CD4-positive, alpha-beta memory T cell (primary cell): ENCODE data around the gene HLA-F. TPM values are rescaled to one million over a fixed set of nuclear protein-coding genes. Genes with fewer than 3 reads are reported as not detected.

ENCODE experiments used
- CTCF ChIA-PET: fragments of 350-600 bp; sonication (Branson Sonifier 250); formaldehyde crosslinking; loops from one replicate; lab custom pipeline; 2021; ENCODE audit warnings: inconsistent platforms; ENCODE audit not compliant: partially characterized antibody; lab: Charles Lee
- POLR2A ChIA-PET: fragments of 350-600 bp; sonication (Branson Sonifier 250); formaldehyde crosslinking; loops from one replicate; lab custom pipeline; 2021; ENCODE audit not compliant: partially characterized antibody; lab: Charles Lee
- DNase-seq, 5 donors: peaks; one replicate each; pipeline versions ENCODE4 v3.0.0 to v3.0.0-alpha.2; 2020 to 2022; ENCODE audit warnings: mixed read lengths in 1 of 5
- H3K27ac ChIP-seq: one replicate; pipeline ENCODE4 v1.7.0; 2013; ENCODE audit warnings: low read depth, low read length
- H3K27me3 ChIP-seq: 2 replicates; pipeline ENCODE4 v1.7.0; 2013; ENCODE audit warnings: mild to moderate bottlenecking, low read length, moderate library complexity; ENCODE audit not compliant: insufficient read depth
- H3K36me3 ChIP-seq: 2 replicates; pipeline ENCODE4 v1.7.0; 2013; ENCODE audit warnings: mild to moderate bottlenecking, low read length, moderate library complexity; ENCODE audit not compliant: insufficient read depth
- H3K4me1 ChIP-seq: 2 replicates; pipeline ENCODE4 v1.7.0; 2013; ENCODE audit warnings: mild to moderate bottlenecking, low read length, moderate library complexity; ENCODE audit not compliant: insufficient read depth
- H3K4me3 ChIP-seq, 2 donors: one replicate each; pipeline ENCODE4 v1.7.0; 2013; ENCODE audit warnings: low read length in 2 of 2, mild to moderate bottlenecking in 1 of 2
- H3K9me3 ChIP-seq, 2 donors: one replicate each; pipeline ENCODE4 v1.7.0; 2013; ENCODE audit warnings: low read length in 2 of 2, control low read depth in 1 of 2; ENCODE audit not compliant: control insufficient read depth in 1 of 2
- H3K27ac Mint-ChIP-seq, 7 donors: one replicate each; pipeline ENCODE4 v1.8.0; 2020 to 2021; ENCODE audit warnings: mixed read lengths in 7 of 7, mild to moderate bottlenecking in 6 of 7, inconsistent platforms in 3 of 7, moderate library complexity in 3 of 7
- H3K27me3 Mint-ChIP-seq, 2 donors: one replicate each; pipeline ENCODE4 v1.8.0; 2020 to 2021; ENCODE audit warnings: mixed read lengths in 2 of 2
- H3K36me3 Mint-ChIP-seq, 2 donors: one replicate each; pipeline ENCODE4 v1.8.0; 2020 to 2021; ENCODE audit warnings: mixed read lengths in 2 of 2, inconsistent platforms in 1 of 2, mild to moderate bottlenecking in 1 of 2
- H3K4me1 Mint-ChIP-seq, 4 donors: one replicate each; pipeline ENCODE4 v1.8.0; 2020 to 2021; ENCODE audit warnings: mixed read lengths in 4 of 4, mild to moderate bottlenecking in 1 of 4
- H3K4me3 Mint-ChIP-seq, 8 donors: one replicate each; pipeline ENCODE4 v1.8.0; 2020 to 2021; ENCODE audit warnings: mixed read lengths in 8 of 8, mild to moderate bottlenecking in 7 of 8, moderate library complexity in 6 of 8, inconsistent platforms in 3 of 8
- H3K9me3 Mint-ChIP-seq, 8 donors: one replicate each; pipeline ENCODE4 v1.8.0; 2020 to 2021; ENCODE audit warnings: mixed read lengths in 8 of 8, mild to moderate bottlenecking in 5 of 8, inconsistent platforms in 3 of 8, moderate library complexity in 1 of 8
- intact Hi-C: fragments of 100-400 bp; cut with micrococcal nuclease; formaldehyde crosslinking; loops from one replicate; pipeline ENCODE4 v1.15.1; 2023
- polyA plus RNA-seq, 2 donors: library from polyadenylated mRNA; unstranded; fragments of 300-500 nt; fragmentation: Illumina TruSeq; gene quantifications; one replicate each; pipeline ENCODE4 v1.2.3, GENCODE V29; 2021
- total RNA-seq, 2 experiments: library from RNA; stranded (reverse); gene quantifications; one replicate each; pipeline ENCODE4 v1.2.3, GENCODE V29; 2021

The HLA-F gene
- total and polyA plus RNA-seq, 4 experiments from 2014 or later = 379 to 585 (median 495) TPM

- CTCF ChIA-PET = interaction anchor here (0.6 to 8.2 kb wide), 17 partner anchors 9 to 129 kb away, joined by 3 to 100 read pairs (median 4); no protein-coding TSS in a partner anchor
- POLR2A ChIA-PET = interaction anchor here (1.0 to 10.0 kb wide), 5 partner anchors 11 to 129 kb away, joined by 3 to 158 read pairs (median 4); no protein-coding TSS in a partner anchor
Measured at GRCh38 chr6:29705389-29706231, 17.6 kb upstream of the HLA-F start.

GRCh38 chr6:29708432-29709179 lies 14.6 kb upstream of the HLA-F start:
- H3K4me1 ChIP-seq = peaks cover 72% of the 10 kb centered on the region
- H3K9me3 ChIP-seq = no peaks in the 10 kb centered on the region
- H3K36me3 ChIP-seq = no peaks in the 10 kb centered on the region
- Mint-ChIP-seq H3K27me3 (peaks cover 0 to 4% of the 10 kb centered on the region in 2 donors), H3K4me1 (peaks cover 54 to 86% (median 75%) of the 10 kb centered on the region in 4 donors), H3K27ac (peak overlapping the region; percentile 83 to 96 (median 93)), H3K4me3 (peak overlapping the region; percentile 77 to 88 (median 86)), H3K36me3 (no peaks in the 10 kb centered on the region), H3K9me3 (peaks cover 0 to 2% (median 0%) of the 10 kb centered on the region in 8 donors)
- H3K27me3 ChIP-seq = no peaks in the 10 kb centered on the region
- DNase-seq = peak; percentile 88 to 95 (median 93)
- H3K4me3 ChIP-seq = peak overlapping the region; percentile 53 to 64
- POLR2A ChIA-PET = interaction anchor here (0.8 to 10.0 kb wide), 17 partner anchors 8 to 358 kb away, joined by 3 to 158 read pairs (median 6); partner anchors contain the start of genes HLA-F and PPP1R11
- H3K27ac ChIP-seq = peak overlapping the region; percentile 36
- intact Hi-C loops = loop anchor here (1.0 to 5.0 kb wide), 3 partner anchors 14 to 259 kb away; partner anchors contain the start of gene HLA-F
- CTCF ChIA-PET = interaction anchor here (1.0 to 8.2 kb wide), 11 partner anchors 8 to 127 kb away, joined by 3 to 100 read pairs (median 10); no protein-coding TSS in a partner anchor

More at GRCh38 chr6:29705389-29706231, 17.6 kb upstream of the HLA-F start:
- no peaks in the 10 kb centered on the region for H3K36me3 ChIP-seq
- H3K9me3 ChIP-seq = no peaks in the 10 kb centered on the region
- H3K4me3 ChIP-seq = no peak overlapping the region
- peaks cover 38 to 58% (median 51%) of the 10 kb centered on the region in 4 donors for H3K4me1 Mint-ChIP-seq
- no peak overlapping the region for H3K27ac ChIP-seq
- peaks cover 6 to 15% of the 10 kb centered on the region in 2 donors for H3K27me3 Mint-ChIP-seq
- H3K27ac Mint-ChIP-seq = peak overlapping the region; percentile 63 to 90 (median 83)
- intact Hi-C loops = loop anchor here (1.0 to 5.0 kb wide), 4 partner anchors 33 to 262 kb away; no protein-coding TSS in a partner anchor
- peaks cover 54% of the 10 kb centered on the region for H3K4me1 ChIP-seq
- no peaks in the 10 kb centered on the region for H3K27me3 ChIP-seq
- H3K36me3 Mint-ChIP-seq = no peaks in the 10 kb centered on the region
- H3K9me3 Mint-ChIP-seq = peaks cover 0 to 2% (median 0%) of the 10 kb centered on the region in 8 donors
- H3K4me3 Mint-ChIP-seq = peak overlapping the region in 4 of 8 donors; percentile 33 to 64 (median 44)
- DNase-seq = peak in 2 of 5 donors; percentile 48 to 51

GRCh38 chr6:29709188-29709587 lies 14.0 kb upstream of the HLA-F start:
- Histone ChIP-seq H3K27ac (peak overlapping the region; percentile 36), H3K9me3 (no peaks in the 10 kb centered on the region), H3K4me1 (peaks cover 72% of the 10 kb centered on the region), H3K36me3 (no peaks in the 10 kb centered on the region), H3K4me3 (peak overlapping the region; percentile 53 to 64), H3K27me3 (no peaks in the 10 kb centered on the region)
- H3K27me3 Mint-ChIP-seq = no peaks in the 10 kb centered on the region
- H3K9me3 Mint-ChIP-seq = no peaks in the 10 kb centered on the region
- peak overlapping the region; percentile 83 to 96 (median 93) for H3K27ac Mint-ChIP-seq
- CTCF ChIA-PET = interaction anchor here (1.5 to 8.2 kb wide), 10 partner anchors 7 to 126 kb away, joined by 6 to 100 read pairs (median 12); no protein-coding TSS in a partner anchor
- intact Hi-C loops = loop anchor here (2.0 to 5.0 kb wide), 2 partner anchors 14 to 258 kb away; partner anchors contain the start of gene HLA-F
- H3K4me3 Mint-ChIP-seq = peak overlapping the region; percentile 77 to 88 (median 86)
- POLR2A ChIA-PET = interaction anchor here (0.8 to 10.0 kb wide), 15 partner anchors 8 to 357 kb away, joined by 3 to 158 read pairs (median 7); partner anchors contain the start of genes HLA-F and PPP1R11
- no peaks in the 10 kb centered on the region for H3K36me3 Mint-ChIP-seq
- H3K4me1 Mint-ChIP-seq = peaks cover 52 to 86% (median 75%) of the 10 kb centered on the region in 4 donors
- no peak for DNase-seq

GRCh38 chr6:29710281-29710941 lies 12.8 kb upstream of the HLA-F start:
- Mint-ChIP-seq H3K4me3 (peak overlapping the region in 7 of 8 donors; percentile 5 to 78 (median 48)), H3K27ac (peak overlapping the region; percentile 63 to 87 (median 83)), H3K27me3 (no peaks in the 10 kb centered on the region), H3K9me3 (no peaks in the 10 kb centered on the region), H3K4me1 (peaks cover 52 to 87% (median 76%) of the 10 kb centered on the region in 4 donors), H3K36me3 (no peaks in the 10 kb centered on the region)
- H3K4me1 ChIP-seq = peaks cover 72% of the 10 kb centered on the region
- H3K27ac ChIP-seq = no peak overlapping the region
- ChIA-PET POLR2A (interaction anchor here (0.8 to 10.0 kb wide), 4 partner anchors 11 to 43 kb away, joined by 3 to 158 read pairs (median 9); partner anchors contain the start of gene HLA-F), CTCF (interaction anchor here (1.0 to 8.2 kb wide), 2 partner anchors 28 to 41 kb away, joined by 3 to 100 read pairs; no protein-coding TSS in a partner anchor)
- intact Hi-C loops = no loop called here
- no peaks in the 10 kb centered on the region for H3K27me3 ChIP-seq
- no peaks in the 10 kb centered on the region for H3K36me3 ChIP-seq
- H3K9me3 ChIP-seq = no peaks in the 10 kb centered on the region
- no peak for DNase-seq
- no peak overlapping the region for H3K4me3 ChIP-seq

GRCh38 chr6:29720863-29721262 lies 2.4 kb upstream of the HLA-F start:
- peaks cover 14 to 52% (median 21%) of the 10 kb centered on the region in 4 donors for H3K4me1 Mint-ChIP-seq
- peaks cover 20 to 28% of the 10 kb centered on the region in 2 donors for H3K36me3 Mint-ChIP-seq
- no peaks in the 10 kb centered on the region for H3K9me3 Mint-ChIP-seq
- H3K27ac ChIP-seq = no peak overlapping the region
- no peak overlapping the region for H3K4me3 ChIP-seq
- peaks cover 18% of the 10 kb centered on the region for H3K36me3 ChIP-seq
- H3K4me3 Mint-ChIP-seq = no peak overlapping the region
- ChIA-PET POLR2A (interaction anchor here (2.9 to 3.1 kb wide), 2 partner anchors 9 to 13 kb away, joined by 13 to 26 read pairs; no protein-coding TSS in a partner anchor), CTCF (interaction anchor here (0.8 to 3.1 kb wide), 5 partner anchors 13 to 67 kb away, joined by 3 to 16 read pairs (median 9); no protein-coding TSS in a partner anchor)
- H3K27me3 ChIP-seq = no peaks in the 10 kb centered on the region
- peaks cover 36% of the 10 kb centered on the region for H3K4me1 ChIP-seq
- H3K27ac Mint-ChIP-seq = peak overlapping the region in 1 of 7 donors; percentile 96
- no peaks in the 10 kb centered on the region for H3K9me3 ChIP-seq
- H3K27me3 Mint-ChIP-seq = no peaks in the 10 kb centered on the region
- DNase-seq = peak in 1 of 5 donors; percentile 29
- intact Hi-C loops = loop anchor here (5.0 kb wide), 2 partner anchors 71 to 246 kb away; no protein-coding TSS in a partner anchor
